IMR-90 (cell line): ENCODE measurements around the gene GTF3C4. TPM values are rescaled to one million over a fixed set of nuclear protein-coding genes. Genes with fewer than 3 reads are reported as not detected.

Experiments used
- ATAC-seq: fragments of 200-7000 bp; cut with Tn5 transposase; 2 replicates; pipeline ENCODE4 v1.9.1; 2020; ENCODE audit warnings: low read depth, mild to moderate bottlenecking, moderate library complexity
- BruUV-seq: library from RNA; stranded (reverse); fragments of 400-500 nt; replicated peaks from 2 replicates; lab custom pipeline; 2021; lab: Mats Ljungman, UMichigan
- CTCF ChIA-PET: fragments of 300-600 bp; formaldehyde crosslinking; extraction: SDS; loops from one replicate; lab custom pipeline; 2021; ENCODE audit warnings: antibody characterized with exemption; lab: Yijun Ruan, JAX
- POLR2A ChIA-PET: fragments of 300-600 bp; sonication (Branson Sonifier 250); formaldehyde crosslinking; loops from one replicate; lab custom pipeline; 2022; ENCODE audit warnings: antibody characterized with exemption; ENCODE audit not compliant: unreplicated experiment; lab: Charles Lee
- DNase-seq: peaks from one replicate; pipeline ENCODE4 v3.0.0; 2013
- H2AFZ ChIP-seq: replicated peaks from 2 replicates; pipeline ENCODE3; 2013; ENCODE audit warnings: low read length, mild to moderate bottlenecking; ENCODE audit not compliant: poor library complexity
- H2AK5ac ChIP-seq: 2 replicates; pipeline ENCODE4 v1.6.1; 2013; ENCODE audit warnings: low read depth, low read length, inconsistent platforms
- H2AK9ac ChIP-seq: replicated peaks from 2 replicates; pipeline ENCODE3; 2013; ENCODE audit warnings: mild to moderate bottlenecking, low read depth, low read length, moderate library complexity; ENCODE audit not compliant: poor library complexity
- H2BK120ac ChIP-seq: 2 replicates; pipeline ENCODE4 v1.6.1; 2013; ENCODE audit warnings: low read depth, low read length, inconsistent platforms
- H2BK15ac ChIP-seq: 3 replicates; pipeline ENCODE4 v1.6.1; 2013; ENCODE audit warnings: low read depth, low read length, inconsistent platforms
- H2BK20ac ChIP-seq: 2 replicates; pipeline ENCODE4 v1.6.1; 2013; ENCODE audit warnings: low read depth, mild to moderate bottlenecking, inconsistent platforms, low read length, moderate library complexity
- H2BK5ac ChIP-seq: 2 replicates; pipeline ENCODE4 v1.6.1; 2013; ENCODE audit warnings: mild to moderate bottlenecking, low read depth, low read length, inconsistent platforms; ENCODE audit not compliant: poor library complexity, severe bottlenecking
- H3K14ac ChIP-seq: replicated peaks from 2 replicates; pipeline ENCODE4 v1.6.1; 2013; ENCODE audit warnings: low read depth, low read length, inconsistent platforms
- H3K18ac ChIP-seq: 2 replicates; pipeline ENCODE4 v1.6.1; 2013; ENCODE audit warnings: low read depth, low read length, control low read depth
- H3K23ac ChIP-seq: 2 replicates; pipeline ENCODE4 v1.6.1; 2013; ENCODE audit warnings: low read depth, low read length, inconsistent platforms
- H3K27ac ChIP-seq: 2 replicates; pipeline ENCODE4 v1.5.1; 2013; ENCODE audit warnings: mild to moderate bottlenecking, control low read depth, low read length; ENCODE audit not compliant: insufficient read depth
- H3K27me3 ChIP-seq: 2 replicates; pipeline ENCODE4 v1.6.1; 2013; ENCODE audit warnings: low read length; ENCODE audit not compliant: control insufficient read depth, insufficient read depth
- H3K36me3 ChIP-seq: 2 replicates; pipeline ENCODE4 v1.6.1; 2013; ENCODE audit warnings: low read length, mixed read lengths; ENCODE audit not compliant: control insufficient read depth, insufficient read depth
- H3K4ac ChIP-seq: 2 replicates; pipeline ENCODE4 v1.6.1; 2013; ENCODE audit warnings: low read depth, low read length, inconsistent platforms
- H3K4me1 ChIP-seq: 2 replicates; pipeline ENCODE4 v1.6.1; 2013; ENCODE audit warnings: low read length, mixed read lengths; ENCODE audit not compliant: control insufficient read depth, insufficient read depth
- H3K4me2 ChIP-seq: 2 replicates; pipeline ENCODE4 v1.6.1; 2013; ENCODE audit warnings: low read depth, mild to moderate bottlenecking, control low read depth, low read length, moderate library complexity
- H3K4me3 ChIP-seq: 2 replicates; pipeline ENCODE4 v1.5.1; 2013; ENCODE audit warnings: low read depth, mild to moderate bottlenecking, control low read depth, low read length, moderate library complexity; ENCODE audit not compliant: insufficient read depth
- H3K56ac ChIP-seq: 2 replicates; pipeline ENCODE4 v1.6.1; 2013; ENCODE audit warnings: low read length, inconsistent platforms; ENCODE audit not compliant: insufficient read depth; ENCODE audit errors: extremely low read depth
- H3K79me1 ChIP-seq, 2 experiments: 2 replicates each; pipeline ENCODE4 v1.6.1; 2013; ENCODE audit warnings: low read length in 2 of 2, inconsistent platforms in 1 of 2, low read depth in 1 of 2
- H3K9ac ChIP-seq: 2 replicates; pipeline ENCODE4 v1.6.1; 2013; ENCODE audit warnings: low read depth, low read length, control low read depth
- H3K9me1 ChIP-seq: 2 replicates; pipeline ENCODE4 v1.6.1; 2013; ENCODE audit warnings: low read length, inconsistent platforms; ENCODE audit not compliant: insufficient read depth
- H3K9me3 ChIP-seq: 2 replicates; pipeline ENCODE4 v1.6.1; 2013; ENCODE audit warnings: low read length; ENCODE audit not compliant: control insufficient read depth, insufficient read depth
- H4K20me1 ChIP-seq: 2 replicates; pipeline ENCODE4 v1.6.1; 2013; ENCODE audit warnings: low read length, inconsistent platforms; ENCODE audit not compliant: insufficient read depth
- H4K5ac ChIP-seq: 2 replicates; pipeline ENCODE4 v1.6.1; 2013; ENCODE audit warnings: mild to moderate bottlenecking, low read depth, low read length, control low read depth
- H4K8ac ChIP-seq, 2 experiments: 2 replicates each; pipeline ENCODE4 v1.6.1; 2013; ENCODE audit warnings: low read depth in 2 of 2, low read length in 2 of 2, control low read depth in 1 of 2, inconsistent platforms in 1 of 2
- H4K91ac ChIP-seq: 2 replicates; pipeline ENCODE4 v1.6.1; 2013; ENCODE audit warnings: low read depth, low read length, inconsistent platforms; ENCODE audit not compliant: insufficient read depth
- CHD1 ChIP-seq: IDR thresholded peaks from 2 replicates; pipeline ENCODE4 v1.6.1; 2012; ENCODE audit warnings: low read depth, low read length, improper control_type of control experiment
- FOS ChIP-seq: fragments of 150-350 bp; IDR thresholded peaks from 2 replicates; pipeline ENCODE4 v1.6.1; 2016; ENCODE audit warnings: low read depth, low read length
- MXI1 ChIP-seq: IDR thresholded peaks from 2 replicates; pipeline ENCODE4 v1.6.1; 2012; ENCODE audit warnings: low read depth, mild to moderate bottlenecking, low read length, moderate library complexity, borderline replicate concordance
- RCOR1 ChIP-seq: IDR thresholded peaks from 2 replicates; pipeline ENCODE4 v1.6.1; 2012; ENCODE audit warnings: mild to moderate bottlenecking, low read length, improper control_type of control experiment; ENCODE audit not compliant: insufficient replicate concordance
- RFX5 ChIP-seq: IDR thresholded peaks from 2 replicates; pipeline ENCODE4 v1.8.0; 2012; ENCODE audit warnings: low read depth, mild to moderate bottlenecking, low read length, moderate library complexity
- WGBS, 2 experiments: methylation state at CpG; one replicate each; pipeline versions ENCODE4 v1.1.5 to v1.1.7; 2013; ENCODE audit warnings: missing lambda C conversion rate in 2 of 2; ENCODE audit not compliant: insufficient read length in 1 of 2; ENCODE audit errors: extremely low coverage in 2 of 2; 5-methylcytosine and 5-hydroxymethylcytosine counted together
- dilution Hi-C: fragments of 300-500 bp; cut with HindIII; formaldehyde crosslinking; loops from one replicate; pipeline ENCODE4 v1.14.3; 2018; ENCODE audit warnings: low sequenced_read_pairs; ENCODE audit not compliant: unreplicated experiment
- in situ Hi-C: fragments of 300-500 bp; cut with MboI; formaldehyde crosslinking; loops from 3 replicates; pipeline ENCODE4 v1.14.3; 2019; ENCODE audit warnings: low sequenced_read_pairs, inconsistent platforms, mixed read lengths
- intact Hi-C: fragments of 100-400 bp; cut with micrococcal nuclease; formaldehyde crosslinking; loops from 2 replicates; pipeline ENCODE4 v1.10.0; 2022
- polyA plus RNA-seq, 3 experiments: library from polyadenylated mRNA; depleted of rRNA; stranded (reverse); fragments of >200 nt; gene quantifications; 2 replicates each; pipeline ENCODE4 v1.2.3, GENCODE V29; 2012; ENCODE audit warnings: low replicate concordance in 1 of 3
- total RNA-seq: library from RNA; depleted of rRNA; stranded (reverse); fragments of >200 nt; gene quantifications from 2 replicates; pipeline ENCODE4 v1.2.3, GENCODE V29; 2012
- TF ChIP-seq, protein P1 (sequence below): conservative IDR thresholded peaks from 2 replicates; pipeline ENCODE4 v1.5.1; 2012; ENCODE audit warnings: mild to moderate bottlenecking, low read depth, low read length, improper control_type of control experiment

The GTF3C4 gene
- total and polyA plus RNA-seq, 2 of the 4 experiments (the other 2 are of a cell fraction): 4.7 to 16.5 TPM

- Histone ChIP-seq H2BK120ac (no peak overlapping the region), H2AK9ac (no peak overlapping the region), H3K4me2 (no peak overlapping the region), H3K14ac (no peak overlapping the region), H4K91ac (no peak overlapping the region), H3K56ac (no peak overlapping the region), H3K4ac (no peak overlapping the region), H2BK5ac (no peak overlapping the region), H3K9me1 (no peaks in the 10 kb centered on the region), H3K4me1 (no peaks in the 10 kb centered on the region), H4K8ac (no peak overlapping the region), H3K36me3 (no peaks in the 10 kb centered on the region), H3K27ac (no peak overlapping the region), H3K79me1 (no peaks in the 10 kb centered on the region), H2AFZ (no peak overlapping the region), H2BK15ac (no peak overlapping the region), H4K5ac (no peak overlapping the region), H3K23ac (no peak overlapping the region), H4K20me1 (no peaks in the 10 kb centered on the region), H3K27me3 (peaks cover 59% of the 10 kb centered on the region), H2AK5ac (no peak overlapping the region), H3K4me3 (no peak overlapping the region), H2BK20ac (no peak overlapping the region), H3K9me3 (peaks cover 7% of the 10 kb centered on the region), H3K9ac (no peak overlapping the region), H3K18ac (no peak overlapping the region)
- no peak for DNase-seq
- BruUV-seq: no TSS peak
- ATAC-seq: no peak
- ChIA-PET CTCF (no interaction called here), POLR2A (no interaction called here)
- in situ Hi-C loops: no loop called here
- intact Hi-C loops: no loop called here
- WGBS, 2 experiments: 38% methylated on average over 11 of the region's 17 CpGs; no CpG with 5 or more reads in 1 of the 2 experiments
- no peak for TF ChIP-seq RCOR1
- no peak for TF ChIP-seq RFX5
- no peak for TF ChIP-seq CHD1
- TF ChIP-seq, protein P1, sequence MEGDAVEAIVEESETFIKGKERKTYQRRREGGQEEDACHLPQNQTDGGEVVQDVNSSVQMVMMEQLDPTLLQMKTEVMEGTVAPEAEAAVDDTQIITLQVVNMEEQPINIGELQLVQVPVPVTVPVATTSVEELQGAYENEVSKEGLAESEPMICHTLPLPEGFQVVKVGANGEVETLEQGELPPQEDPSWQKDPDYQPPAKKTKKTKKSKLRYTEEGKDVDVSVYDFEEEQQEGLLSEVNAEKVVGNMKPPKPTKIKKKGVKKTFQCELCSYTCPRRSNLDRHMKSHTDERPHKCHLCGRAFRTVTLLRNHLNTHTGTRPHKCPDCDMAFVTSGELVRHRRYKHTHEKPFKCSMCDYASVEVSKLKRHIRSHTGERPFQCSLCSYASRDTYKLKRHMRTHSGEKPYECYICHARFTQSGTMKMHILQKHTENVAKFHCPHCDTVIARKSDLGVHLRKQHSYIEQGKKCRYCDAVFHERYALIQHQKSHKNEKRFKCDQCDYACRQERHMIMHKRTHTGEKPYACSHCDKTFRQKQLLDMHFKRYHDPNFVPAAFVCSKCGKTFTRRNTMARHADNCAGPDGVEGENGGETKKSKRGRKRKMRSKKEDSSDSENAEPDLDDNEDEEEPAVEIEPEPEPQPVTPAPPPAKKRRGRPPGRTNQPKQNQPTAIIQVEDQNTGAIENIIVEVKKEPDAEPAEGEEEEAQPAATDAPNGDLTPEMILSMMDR: no peak
- TF ChIP-seq FOS: no peak
- TF ChIP-seq MXI1: no peak
- dilution Hi-C loops: no loop called here
Observed at GRCh38 chr9:132742821-132743311, 72.6 kb downstream of the GTF3C4 start.
